GM19468 (cell line): ENCODE data around the gene LIX1L.

Source experiments
- ATAC-seq: cut with Tn5 transposase; IDR thresholded peaks from one replicate; pipeline ENCODE4 v1.9.1; 2021; ENCODE audit warnings: mild to moderate bottlenecking, moderate library complexity, moderate number of reproducible peaks; ENCODE audit not compliant: unreplicated experiment; ENCODE audit errors: extremely low read depth

The LIX1L gene

DNA sequence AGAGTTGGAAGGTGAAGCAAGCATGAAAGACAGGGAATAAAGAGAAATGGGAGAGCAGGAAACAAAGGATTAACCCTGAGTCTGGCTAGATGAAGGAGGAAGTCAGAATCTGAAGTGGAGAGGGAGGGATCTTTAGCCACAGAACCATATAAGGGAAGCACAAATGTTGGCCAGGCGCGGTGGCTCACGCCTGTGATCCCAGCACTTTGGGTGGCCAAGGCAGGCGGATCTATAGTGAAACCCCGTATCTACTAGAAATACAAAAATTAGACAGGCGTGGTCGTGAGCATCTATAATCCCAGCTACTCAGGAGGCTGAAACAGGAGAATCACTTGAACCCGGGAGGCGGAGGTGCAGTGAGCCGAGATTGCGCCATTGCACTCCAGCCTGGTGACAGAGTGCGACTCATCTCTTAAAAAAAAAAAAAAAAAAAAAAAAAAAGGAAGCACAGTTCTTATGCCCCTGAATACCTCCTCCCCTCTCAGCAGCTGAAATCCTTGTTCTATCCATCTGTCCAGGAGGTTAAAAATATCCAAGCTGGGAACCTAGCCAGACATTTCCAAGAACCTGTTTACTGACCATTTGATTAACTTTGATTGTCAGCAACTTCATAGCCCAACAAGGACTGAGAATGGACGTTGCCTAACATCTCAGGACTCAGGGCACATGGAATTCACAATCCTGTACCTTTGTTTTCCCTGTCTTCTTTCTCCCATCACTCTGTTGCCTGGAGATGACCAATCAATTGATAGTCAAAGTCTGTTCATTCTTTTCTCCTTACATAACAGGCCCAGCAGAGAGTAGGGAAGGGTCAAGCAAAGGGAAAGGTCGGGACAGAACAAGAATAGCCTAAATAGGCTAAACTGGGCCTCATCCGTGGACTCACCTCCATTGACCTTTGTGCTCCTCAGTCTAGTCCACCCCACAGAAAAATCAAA lies 28.0 kb upstream of the LIX1L start:
- no peak for ATAC-seq

- no peak for ATAC-seq
These were observed 27.3 kb upstream of the LIX1L start for GRCh38 chr1:145985129-145985501.

DNA sequence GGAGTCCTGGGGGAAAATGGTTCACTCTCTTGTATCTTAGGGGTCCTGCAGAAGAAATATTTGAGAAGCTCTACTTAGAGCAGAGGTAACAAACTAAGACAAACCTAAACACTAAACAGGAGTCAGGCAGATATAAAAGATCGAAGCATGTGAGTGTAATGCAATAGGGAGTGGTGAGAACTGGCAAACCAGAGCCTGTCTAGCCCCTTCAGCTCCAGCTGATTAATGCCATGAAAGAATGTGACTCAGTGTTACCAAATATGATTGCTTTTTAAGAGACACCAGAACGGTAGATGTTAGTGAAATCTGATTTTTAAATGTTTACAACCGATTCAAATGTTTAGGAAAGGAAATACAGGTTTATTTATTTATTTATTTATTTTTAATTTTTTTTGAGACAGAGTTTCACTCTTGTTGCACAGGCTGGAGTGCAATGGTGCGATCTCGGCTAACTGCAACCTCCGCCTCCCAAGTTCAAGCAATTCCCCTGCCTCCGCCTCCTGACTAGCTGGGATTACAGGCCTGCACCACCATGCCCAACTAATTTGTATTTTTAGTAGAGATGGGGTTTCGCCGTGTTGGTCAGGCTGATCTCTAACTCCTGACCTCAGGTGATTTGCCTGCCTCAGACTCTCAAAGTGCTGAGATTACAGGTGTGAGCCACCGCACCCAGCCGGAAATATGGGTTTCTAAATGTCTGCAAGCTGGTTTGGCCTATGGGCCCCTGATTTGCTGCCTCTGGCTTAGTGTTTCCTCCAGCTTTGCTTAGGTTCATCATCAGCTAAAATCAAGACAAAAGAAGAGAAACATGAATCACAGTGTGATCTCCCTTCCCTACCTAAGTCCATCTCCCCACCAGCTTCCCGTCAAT lies 26.4 kb upstream of the LIX1L start:
- no peak for ATAC-seq

GRCh38 chr1:145983206-145983675 lies 25.4 kb upstream of the LIX1L start:
- no peak for ATAC-seq

DNA sequence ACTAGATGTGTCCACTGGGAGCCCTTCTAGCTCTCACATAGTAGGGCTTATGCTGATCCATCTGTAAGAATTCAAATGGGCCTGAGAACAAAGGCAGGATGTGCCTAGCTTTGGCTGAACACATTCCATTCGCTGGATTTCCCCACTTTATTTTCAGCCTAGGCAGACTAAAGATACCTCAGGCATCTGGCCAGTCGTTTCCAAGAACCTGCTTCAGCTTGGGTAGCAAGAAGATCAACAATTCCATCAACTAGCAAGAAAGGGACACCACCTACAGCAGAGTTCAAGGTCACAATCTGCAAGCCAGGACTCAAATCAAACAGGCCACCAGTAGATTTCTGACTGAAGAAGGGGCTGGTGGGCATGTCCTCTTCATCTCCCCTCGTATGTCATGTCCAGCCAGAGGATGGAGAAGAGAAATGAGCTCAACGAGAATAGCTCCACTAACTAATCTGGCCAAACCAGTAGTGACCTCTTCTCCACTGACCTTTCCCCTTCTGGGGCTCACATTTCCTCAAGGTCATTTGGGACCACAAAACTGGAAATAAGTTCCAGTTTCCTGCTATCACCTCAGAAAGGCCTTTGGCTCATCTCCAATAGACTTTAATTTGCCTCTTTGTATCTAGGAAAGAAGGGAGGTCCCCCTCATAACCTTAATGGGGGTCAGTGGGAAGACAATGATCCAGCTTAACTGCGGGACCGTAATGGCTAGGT lies 24.4 kb upstream of the LIX1L start:
- ATAC-seq, result no peak

DNA sequence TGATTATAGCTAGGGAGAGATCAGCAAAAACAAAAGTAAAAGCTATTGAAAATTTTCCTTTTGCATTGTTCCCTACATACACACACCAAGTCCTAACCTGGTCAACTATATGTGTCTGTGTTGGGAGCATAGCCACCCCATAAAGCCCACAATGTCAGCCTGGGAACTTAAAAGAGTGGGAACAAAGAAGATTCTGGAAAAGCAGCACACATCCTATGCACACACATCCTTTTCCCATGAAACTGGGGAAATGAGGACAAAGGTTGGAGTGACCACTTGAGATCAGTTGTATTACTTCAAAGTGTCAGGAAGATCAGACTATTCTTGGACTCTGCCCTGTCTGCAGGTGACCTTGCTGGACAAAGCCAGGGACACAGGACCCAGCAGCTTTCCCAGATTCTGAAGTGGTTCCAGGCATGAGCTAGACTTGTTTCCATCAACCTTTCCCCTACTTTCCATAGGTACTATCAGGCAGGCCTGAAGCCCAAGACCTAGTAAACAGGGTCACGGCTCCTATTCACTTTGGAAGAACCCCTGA lies 22.7 kb upstream of the LIX1L start:
- no peak for ATAC-seq

DNA sequence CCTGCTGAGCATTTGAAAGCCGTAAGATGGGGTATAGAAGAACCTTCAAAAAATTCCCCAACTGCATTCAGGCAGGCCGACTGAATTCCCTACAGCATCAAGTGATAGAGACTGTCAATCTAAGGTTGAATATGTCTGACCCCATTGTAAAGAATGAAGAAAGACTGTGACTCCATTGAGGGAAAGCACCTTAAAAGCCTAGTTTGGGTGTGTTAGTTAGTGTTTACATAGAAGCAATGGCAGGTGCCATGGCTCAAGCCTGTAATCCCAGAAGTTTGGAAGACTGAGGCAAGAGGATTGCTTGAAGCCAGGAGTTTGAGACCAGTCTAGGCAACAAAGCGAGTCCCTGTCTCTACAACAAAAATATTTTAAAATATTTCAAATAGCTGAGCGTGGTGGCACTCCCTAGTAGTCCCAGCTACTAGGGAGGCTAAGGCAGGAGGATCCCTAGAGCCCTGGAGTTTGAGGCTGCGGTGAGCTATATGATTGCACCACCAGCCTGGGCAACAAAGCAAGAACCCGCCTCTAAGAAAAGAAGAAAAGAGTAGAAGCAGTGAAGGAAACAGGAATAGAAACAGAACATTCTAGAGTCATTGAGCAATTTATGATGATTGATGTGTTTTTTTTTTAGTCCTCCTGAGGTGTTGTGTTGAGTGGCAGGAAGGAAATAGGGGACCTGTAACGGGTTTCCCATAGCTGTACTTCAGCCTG lies 22.1 kb upstream of the LIX1L start:
- ATAC-seq, result no peak

GRCh38 chr1:145978854-145979745 lies 21.3 kb upstream of the LIX1L start:
- ATAC-seq, result peak; percentile 88

- no peak for ATAC-seq
These were observed 20.6 kb upstream of the LIX1L start for GRCh38 chr1:145978471-145978853.

- ATAC-seq, result no peak
These were observed 20.0 kb upstream of the LIX1L start for GRCh38 chr1:145977486-145978470.

DNA sequence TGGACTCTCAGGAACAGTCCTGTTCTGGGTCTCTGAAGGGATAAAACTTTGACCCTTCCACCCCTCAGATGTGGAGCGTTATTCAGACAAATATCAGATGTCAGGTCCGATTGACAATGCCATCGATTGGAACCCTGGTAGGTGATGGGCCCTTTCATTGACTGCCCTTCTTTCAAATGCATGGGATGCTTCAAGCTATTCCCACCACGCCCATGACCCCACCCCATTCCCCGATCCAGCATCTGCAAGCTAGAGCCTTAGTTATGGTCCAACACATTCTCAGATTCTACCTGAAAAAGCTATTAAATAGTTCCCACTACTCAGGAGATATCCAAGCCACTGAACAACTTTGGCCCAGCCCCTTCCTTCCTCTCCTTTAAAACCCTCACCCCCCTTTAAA lies 19.2 kb upstream of the LIX1L start:
- no peak for ATAC-seq

DNA sequence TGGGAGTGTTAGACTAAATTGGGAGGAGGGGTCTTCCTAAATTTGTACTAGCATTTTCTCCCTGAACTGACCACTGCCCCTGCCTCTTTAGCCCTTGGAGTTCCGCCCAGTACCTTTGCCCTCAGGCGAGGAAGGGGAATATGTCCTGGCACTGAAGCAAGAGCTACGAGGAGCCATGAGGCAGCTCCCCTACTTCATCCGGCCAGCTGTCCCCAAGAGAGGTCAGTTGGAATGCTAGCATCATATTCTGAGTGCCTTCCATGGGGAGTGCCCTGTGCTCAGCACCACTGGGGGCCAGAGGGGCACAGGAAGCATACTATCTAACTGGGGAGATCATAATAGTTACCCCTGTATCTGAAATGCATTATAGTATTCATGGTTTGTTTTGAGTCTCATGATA lies 17.4 kb upstream of the LIX1L start:
- no peak for ATAC-seq

DNA sequence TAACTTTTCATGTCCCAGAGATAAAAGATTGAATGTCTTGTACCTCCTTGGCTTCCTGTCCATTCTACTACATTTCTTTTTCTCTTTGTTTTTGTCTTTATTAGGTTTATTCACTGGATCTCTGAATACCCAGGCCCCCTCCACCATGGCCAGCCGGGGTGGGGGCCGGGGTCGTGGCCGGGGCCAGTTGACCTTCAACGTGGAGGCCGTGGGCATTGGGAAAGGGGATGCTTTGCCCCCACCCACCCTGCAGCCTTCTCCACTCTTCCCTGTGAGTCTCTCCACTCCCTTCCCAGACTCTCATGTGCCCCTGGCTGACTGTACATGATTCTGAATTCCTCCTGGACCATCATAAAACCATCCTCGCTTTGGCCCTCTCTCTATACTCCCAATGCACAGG lies 16.9 kb upstream of the LIX1L start:
- no peak for ATAC-seq

DNA sequence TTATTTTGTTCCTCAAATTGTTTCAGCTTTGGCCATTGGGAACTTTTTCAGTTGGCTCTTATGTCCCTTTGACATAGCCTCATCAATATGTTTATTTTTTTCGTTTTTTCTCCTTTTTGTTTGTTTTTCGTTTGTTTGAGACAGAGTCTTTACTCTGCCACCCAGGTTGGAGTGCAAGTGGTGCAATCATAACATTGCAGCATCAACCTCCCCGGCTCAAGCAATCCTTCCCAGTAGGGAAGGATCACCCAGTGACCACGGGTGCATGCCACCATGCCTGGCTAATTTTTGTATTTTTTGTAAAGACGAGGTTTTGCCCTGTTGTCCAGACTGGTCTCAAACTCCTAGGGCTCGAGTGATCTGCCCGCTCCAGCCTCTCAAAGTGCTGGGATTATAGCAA lies 14.8 kb upstream of the LIX1L start:
- ATAC-seq, result no peak

DNA sequence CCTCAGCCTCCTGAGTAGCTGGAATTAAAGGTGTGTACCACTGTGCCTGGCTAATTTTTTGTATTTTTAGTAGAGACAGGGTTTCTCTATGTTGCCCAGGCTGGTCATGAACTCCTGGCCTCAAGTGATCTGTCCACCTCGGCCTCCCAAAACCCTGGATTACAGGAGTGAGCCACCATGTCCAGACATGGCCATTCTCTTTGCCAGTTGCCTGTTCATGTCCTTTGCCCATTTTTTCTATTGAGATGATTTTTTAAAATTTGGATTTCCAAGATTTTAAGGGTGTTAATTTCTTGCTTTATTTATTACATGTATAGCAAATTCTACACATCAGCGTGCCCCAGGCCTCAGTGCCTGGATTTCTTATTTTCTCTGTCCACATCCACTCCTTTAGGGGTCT lies 9.5 kb upstream of the LIX1L start:
- ATAC-seq, result no peak

GRCh38 chr1:145965119-145965744 lies 7.4 kb upstream of the LIX1L start:
- ATAC-seq, result no peak
